ENCODE results near the gene PLCE1. TPM values are rescaled to one million over a fixed set of nuclear protein-coding genes. Genes with fewer than 3 reads are reported as not detected.

PLCE1 gene
- total and polyA plus RNA-seq, 2 of the 13 experiments (the other 11 are each of a cell fraction or from before 2014, with no cell fraction given): 0.04 TPM; not detected in 1

DNA sequence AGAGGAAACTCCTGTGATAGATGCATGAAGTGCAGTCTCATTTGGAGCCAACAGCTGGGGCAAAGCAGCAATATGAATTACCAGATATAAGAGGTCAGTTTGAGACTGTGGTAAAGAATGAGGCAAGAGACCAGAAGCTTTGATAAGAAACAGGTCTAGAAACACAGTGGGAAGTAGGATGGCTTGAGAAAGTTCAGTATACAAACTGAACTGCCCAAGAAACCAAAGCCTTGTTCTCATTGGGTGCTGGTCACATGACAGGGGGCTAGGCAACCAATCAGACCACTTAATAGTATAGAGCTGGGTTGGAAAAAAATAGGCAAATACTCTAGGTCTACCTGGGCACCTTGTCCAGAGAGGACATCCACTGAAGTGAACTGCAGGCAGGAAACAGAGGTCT is 46.2 kb upstream of the PLCE1 start:
- Histone ChIP-seq H3K4me2 (ENCODE audit: low read depth, low read length) (no peak overlapping the region), H3K9ac (ENCODE audit: insufficient read depth, low read depth, low read length) (no peak overlapping the region), H3K27me3 (ENCODE audit: control insufficient read depth in 1 of 2, insufficient read depth in 2 of 2, low read length in 2 of 2) (no peaks in the 10 kb centered on the region; a peak in 1 of 5 replicates), H4K20me1 (ENCODE audit: insufficient read depth, low read length) (no peaks in the 10 kb centered on the region), H3K4me3 (replicated peaks in 1 of 3; ENCODE audit: insufficient read depth in 1 of 3, low read depth in 2 of 3, low read length in 3 of 3) (no peak overlapping the region), H3K79me2 (ENCODE audit: insufficient read depth, low read length) (no peaks in the 10 kb centered on the region), H3K9me3 (ENCODE audit: low read length) (no peaks in the 10 kb centered on the region), H3K4me1 (ENCODE audit: insufficient read depth, low read length) (no peaks in the 10 kb centered on the region), H3K27ac (ENCODE audit: extremely low read length, insufficient read depth, low read length) (no peak overlapping the region), H2AFZ (ENCODE audit: low read length) (no peak overlapping the region), H3K36me3 (replicated peaks in 1 of 2; ENCODE audit: control insufficient read depth in 1 of 2, insufficient read depth in 2 of 2, low read length in 2 of 2) (no peaks in the 10 kb centered on the region)
- no TSS peak for BruUV-seq (replicated peaks)
- POLR2A ChIA-PET: no interaction called here
- TF ChIP-seq FOSL1 (CRISPR knock-in tag; IDR thresholded peaks at IDR 0.05; ENCODE audit: borderline replicate concordance) (no peak), KLF15 (CRISPR knock-in tag; IDR thresholded peaks at IDR 0.05; ENCODE audit: borderline replicate concordance) (no peak), CEBPG (CRISPR knock-in tag; IDR thresholded peaks at IDR 0.05) (no peak), SMARCE1 (IDR thresholded peaks at IDR 0.05; ENCODE audit: borderline replicate concordance) (no peak)
- in situ Hi-C loops (cut with HindIII; ENCODE audit: extremely low pct_ligation_motif_present, low pct_unique_long_range_greater_than_20kb) (no loop called here), intact Hi-C loops (cut with micrococcal nuclease; ENCODE audit: unreplicated experiment) (no loop called here)
- CTCF ChIA-PET (ENCODE audit: low intra/inter-chr PET ratio, low total read pairs): no interaction called here
- ATAC-seq: no peak
- FAIRE-seq: no peak
- no peak for DNase-seq (ENCODE audit: low spot score)

DNA sequence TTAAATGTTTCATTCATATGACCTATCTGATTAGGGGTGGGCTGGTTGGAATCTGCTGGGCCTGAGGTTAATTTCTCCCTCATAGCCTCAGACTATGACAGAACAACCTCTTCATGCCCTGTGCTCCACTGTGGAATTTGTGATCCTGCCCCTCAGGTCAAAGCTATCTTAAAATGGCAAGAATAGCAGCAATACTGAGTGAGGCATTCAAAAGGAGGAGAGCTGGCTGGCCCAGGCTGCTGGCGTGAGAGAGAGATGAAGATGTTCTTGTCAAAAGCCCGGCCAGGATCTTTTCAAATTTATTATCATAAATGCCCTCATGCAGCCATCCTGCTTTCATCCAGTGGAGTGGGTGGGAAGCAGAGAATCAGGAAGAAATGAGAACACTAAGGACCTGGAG is 41.8 kb upstream of the PLCE1 start:
- DNase-seq (ENCODE audit: low spot score): no peak
- WGBS (ENCODE audit: low lambda C conversion rate): 13% methylated on average over 2 of the region's 2 CpGs
- no peak overlapping the region for H3K4me2 ChIP-seq (ENCODE audit: low read depth, low read length)
- H2AFZ ChIP-seq (ENCODE audit: low read length): no peak overlapping the region
- H3K79me2 ChIP-seq (ENCODE audit: insufficient read depth, low read length): no peaks in the 10 kb centered on the region
- H3K9me3 ChIP-seq (ENCODE audit: low read length): no peaks in the 10 kb centered on the region
- H3K4me1 ChIP-seq (ENCODE audit: insufficient read depth, low read length): no peaks in the 10 kb centered on the region
- POLR2A ChIA-PET: no interaction called here
- H4K20me1 ChIP-seq (ENCODE audit: insufficient read depth, low read length): no peaks in the 10 kb centered on the region
- no peak for FAIRE-seq
- H3K27me3 ChIP-seq (ENCODE audit: control insufficient read depth in 1 of 2, insufficient read depth in 2 of 2, low read length in 2 of 2): no peaks in the 10 kb centered on the region; a peak in 1 of 5 replicates
- no peak overlapping the region for H3K9ac ChIP-seq (ENCODE audit: insufficient read depth, low read depth, low read length)
- H3K36me3 ChIP-seq (replicated peaks in 1 of 2; ENCODE audit: control insufficient read depth in 1 of 2, insufficient read depth in 2 of 2, low read length in 2 of 2): no peaks in the 10 kb centered on the region
- CTCF ChIA-PET (ENCODE audit: low intra/inter-chr PET ratio, low total read pairs): no interaction called here
- TF ChIP-seq SMARCC2 (IDR thresholded peaks at IDR 0.05) (no peak), EED (CRISPR knock-in tag; IDR thresholded peaks at IDR 0.05) (no peak), ZMYM4 (CRISPR knock-in tag; IDR thresholded peaks at IDR 0.05) (no peak), TBX2 (CRISPR knock-in tag; IDR thresholded peaks at IDR 0.05; ENCODE audit: borderline replicate concordance) (no peak), TCF7L2 (IDR thresholded peaks at IDR 0.05; ENCODE audit: low read depth, low read length) (no peak), ZFP41 (CRISPR knock-in tag; IDR thresholded peaks at IDR 0.05; ENCODE audit: borderline replicate concordance) (no peak), ZNF136 (CRISPR knock-in tag; IDR thresholded peaks at IDR 0.05; ENCODE audit: low read depth) (no peak), HOXD1 (CRISPR knock-in tag; IDR thresholded peaks at IDR 0.05) (no peak), MAFG (CRISPR knock-in tag; IDR thresholded peaks at IDR 0.05) (no peak), ZMAT3 (CRISPR knock-in tag; conservative IDR thresholded peaks at IDR 0.05) (no peak), ZNF660 (CRISPR knock-in tag; IDR thresholded peaks at IDR 0.05; ENCODE audit: borderline replicate concordance, low read depth) (no peak), PITX1 (CRISPR knock-in tag; IDR thresholded peaks at IDR 0.05) (no peak)
- TF ChIP-seq, protein P1, sequence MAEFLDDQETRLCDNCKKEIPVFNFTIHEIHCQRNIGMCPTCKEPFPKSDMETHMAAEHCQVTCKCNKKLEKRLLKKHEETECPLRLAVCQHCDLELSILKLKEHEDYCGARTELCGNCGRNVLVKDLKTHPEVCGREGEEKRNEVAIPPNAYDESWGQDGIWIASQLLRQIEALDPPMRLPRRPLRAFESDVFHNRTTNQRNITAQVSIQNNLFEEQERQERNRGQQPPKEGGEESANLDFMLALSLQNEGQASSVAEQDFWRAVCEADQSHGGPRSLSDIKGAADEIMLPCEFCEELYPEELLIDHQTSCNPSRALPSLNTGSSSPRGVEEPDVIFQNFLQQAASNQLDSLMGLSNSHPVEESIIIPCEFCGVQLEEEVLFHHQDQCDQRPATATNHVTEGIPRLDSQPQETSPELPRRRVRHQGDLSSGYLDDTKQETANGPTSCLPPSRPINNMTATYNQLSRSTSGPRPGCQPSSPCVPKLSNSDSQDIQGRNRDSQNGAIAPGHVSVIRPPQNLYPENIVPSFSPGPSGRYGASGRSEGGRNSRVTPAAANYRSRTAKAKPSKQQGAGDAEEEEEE (CRISPR knock-in tag; IDR thresholded peaks at IDR 0.05; ENCODE audit: borderline replicate concordance): no peak
- no TSS peak for BruUV-seq (replicated peaks)
- ATAC-seq: no peak
- in situ Hi-C loops (cut with HindIII; ENCODE audit: extremely low pct_ligation_motif_present, low pct_unique_long_range_greater_than_20kb) (no loop called here), intact Hi-C loops (cut with micrococcal nuclease; ENCODE audit: unreplicated experiment) (no loop called here)
- no peak overlapping the region for H3K27ac ChIP-seq (ENCODE audit: extremely low read length, insufficient read depth, low read length)
- H3K4me3 ChIP-seq (replicated peaks in 1 of 3; ENCODE audit: insufficient read depth in 1 of 3, low read depth in 2 of 3, low read length in 3 of 3): no peak overlapping the region
